ENCODE measurements around the gene JAML. TPM values are rescaled to one million over a fixed set of nuclear protein-coding genes. Genes with fewer than 3 reads are reported as not detected.

Gene JAML
- total RNA-seq, 1 donor from 2014 or later: 1.5 TPM

DNA sequence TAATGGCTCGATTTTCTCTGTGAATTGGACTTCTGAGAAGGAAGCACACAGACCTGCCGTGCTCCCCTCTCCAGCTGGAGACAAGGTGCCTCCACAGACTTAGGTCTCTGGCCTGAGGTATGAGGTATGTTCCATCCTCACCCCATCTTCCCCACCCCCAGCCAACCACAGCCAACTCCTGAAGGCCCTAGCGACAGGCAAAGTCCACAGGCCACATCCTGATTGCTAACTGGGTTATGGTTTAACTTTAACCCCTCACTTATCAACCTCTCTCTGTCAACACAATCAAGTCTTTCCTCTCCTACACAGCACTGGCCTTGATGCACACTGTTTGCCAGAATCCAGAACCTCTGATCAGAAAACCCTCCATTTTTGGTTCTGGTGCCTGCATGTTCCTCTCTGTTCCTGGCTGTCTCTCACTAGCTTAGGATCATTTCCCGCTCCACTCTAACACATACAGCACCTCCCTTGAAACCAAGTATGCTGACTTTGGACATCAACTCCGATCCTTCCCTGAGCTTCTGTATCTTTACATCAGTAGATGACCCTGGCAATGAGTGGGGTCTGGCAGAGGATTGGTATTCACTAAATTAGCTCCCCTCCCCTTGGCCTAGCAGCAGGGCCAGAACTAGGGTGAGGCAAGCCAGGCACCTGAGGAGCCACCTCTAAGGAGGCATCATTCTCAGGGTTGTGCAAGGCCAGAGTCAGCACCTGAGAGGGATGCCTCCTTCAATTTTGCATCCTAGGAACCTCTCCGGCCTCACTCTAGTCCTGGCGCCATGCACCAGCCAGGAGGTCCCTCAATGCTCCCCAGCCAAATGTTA is 22.0 kb downstream of the JAML start:
- DNase-seq: no peak
- Mint-ChIP-seq H3K36me3 (ENCODE audit: low read depth) (no peaks in the 10 kb centered on the region), H3K27me3 (peaks cover 5% of the 10 kb centered on the region), H3K9me3 (no peaks in the 10 kb centered on the region), H3K27ac (no peak overlapping the region), H3K4me1 (peaks cover 12% of the 10 kb centered on the region), H3K4me3 (no peak overlapping the region)
- ChIA-PET POLR2A (no interaction called here), CTCF (interaction anchor here (1.1 to 1.9 kb wide), 2 partner anchors 49 to 93 kb away, joined by 4 to 5 read pairs; partner anchors contain the start of gene MPZL3)
- ATAC-seq (ENCODE audit: low read depth): no peak
- intact Hi-C loops (cut with micrococcal nuclease): no loop called here
- no peak for TF ChIP-seq CTCF (IDR thresholded peaks at IDR 0.05)

- H3K4me1 Mint-ChIP-seq: peaks cover 12% of the 10 kb centered on the region
- CTCF ChIA-PET: interaction anchor here (1.1 to 1.9 kb wide), 2 partner anchors 50 to 94 kb away, joined by 4 to 5 read pairs; partner anchors contain the start of gene MPZL3
Observed at GRCh38 chr11:118201966-118202365, 22.8 kb downstream of the JAML start.

GRCh38 chr11:118200901-118201680 is 23.7 kb downstream of the JAML start:
- DNase-seq: no peak
- ATAC-seq (ENCODE audit: low read depth): no peak
- H3K4me3 Mint-ChIP-seq: no peak overlapping the region
- H3K9me3 Mint-ChIP-seq: no peaks in the 10 kb centered on the region
- TF ChIP-seq CTCF (IDR thresholded peaks at IDR 0.05): no peak
- CTCF ChIA-PET: interaction anchor here (1.1 to 3.3 kb wide), 3 partner anchors 51 to 154 kb away, joined by 4 to 39 read pairs (median 5); partner anchors contain the start of gene MPZL3
- H3K4me1 Mint-ChIP-seq: peaks cover 4% of the 10 kb centered on the region
- H3K27me3 Mint-ChIP-seq: peaks cover 6% of the 10 kb centered on the region
- no peaks in the 10 kb centered on the region for H3K36me3 Mint-ChIP-seq (ENCODE audit: low read depth)
- POLR2A ChIA-PET: no interaction called here
- intact Hi-C loops (cut with micrococcal nuclease): no loop called here
- H3K27ac Mint-ChIP-seq: no peak overlapping the region

More at GRCh38 chr11:118201966-118202365, 22.8 kb downstream of the JAML start:
- H3K4me3 Mint-ChIP-seq: no peak overlapping the region
- intact Hi-C loops (cut with micrococcal nuclease): no loop called here
- no peak for ATAC-seq (ENCODE audit: low read depth)
- POLR2A ChIA-PET: no interaction called here
- H3K27ac Mint-ChIP-seq: no peak overlapping the region
- peaks cover 4% of the 10 kb centered on the region for H3K27me3 Mint-ChIP-seq
- H3K9me3 Mint-ChIP-seq: no peaks in the 10 kb centered on the region
- no peak for TF ChIP-seq CTCF (IDR thresholded peaks at IDR 0.05)
- no peak for DNase-seq
- H3K36me3 Mint-ChIP-seq (ENCODE audit: low read depth): no peaks in the 10 kb centered on the region

- DNase-seq (no peak), ATAC-seq (ENCODE audit: low read depth) (no peak)
- ChIA-PET POLR2A (no interaction called here), CTCF (interaction anchor here (2.8 to 3.3 kb wide), 2 partner anchors 90 to 155 kb away, joined by 39 to 54 read pairs; no protein-coding TSS in a partner anchor)
- no peak overlapping the region for H3K4me3 Mint-ChIP-seq
- intact Hi-C loops (cut with micrococcal nuclease): no loop called here
- no peak for TF ChIP-seq CTCF (IDR thresholded peaks at IDR 0.05)
- peaks cover 3% of the 10 kb centered on the region for H3K27me3 Mint-ChIP-seq
- H3K4me1 Mint-ChIP-seq: peaks cover 2% of the 10 kb centered on the region
- no peak overlapping the region for H3K27ac Mint-ChIP-seq
- no peaks in the 10 kb centered on the region for H3K9me3 Mint-ChIP-seq
- H3K36me3 Mint-ChIP-seq (ENCODE audit: low read depth): no peaks in the 10 kb centered on the region
Observed at GRCh38 chr11:118200497-118200896, 24.3 kb downstream of the JAML start.
